Measurements from ENCODE around the gene CIDEB.

The CIDEB gene

GRCh38 chr14:24304019-24304387, 3.8 kb downstream of the CIDEB start:
- H3K4me3 ChIP-seq (ENCODE audit: low read depth, low read length) = no peak overlapping the region
- TF ChIP-seq, protein P1, sequence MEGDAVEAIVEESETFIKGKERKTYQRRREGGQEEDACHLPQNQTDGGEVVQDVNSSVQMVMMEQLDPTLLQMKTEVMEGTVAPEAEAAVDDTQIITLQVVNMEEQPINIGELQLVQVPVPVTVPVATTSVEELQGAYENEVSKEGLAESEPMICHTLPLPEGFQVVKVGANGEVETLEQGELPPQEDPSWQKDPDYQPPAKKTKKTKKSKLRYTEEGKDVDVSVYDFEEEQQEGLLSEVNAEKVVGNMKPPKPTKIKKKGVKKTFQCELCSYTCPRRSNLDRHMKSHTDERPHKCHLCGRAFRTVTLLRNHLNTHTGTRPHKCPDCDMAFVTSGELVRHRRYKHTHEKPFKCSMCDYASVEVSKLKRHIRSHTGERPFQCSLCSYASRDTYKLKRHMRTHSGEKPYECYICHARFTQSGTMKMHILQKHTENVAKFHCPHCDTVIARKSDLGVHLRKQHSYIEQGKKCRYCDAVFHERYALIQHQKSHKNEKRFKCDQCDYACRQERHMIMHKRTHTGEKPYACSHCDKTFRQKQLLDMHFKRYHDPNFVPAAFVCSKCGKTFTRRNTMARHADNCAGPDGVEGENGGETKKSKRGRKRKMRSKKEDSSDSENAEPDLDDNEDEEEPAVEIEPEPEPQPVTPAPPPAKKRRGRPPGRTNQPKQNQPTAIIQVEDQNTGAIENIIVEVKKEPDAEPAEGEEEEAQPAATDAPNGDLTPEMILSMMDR (IDR thresholded peaks at IDR 0.05; ENCODE audit: borderline replicate concordance, insufficient read depth, low read depth, low read length) = no peak

- H3K4me3 ChIP-seq (ENCODE audit: low read depth, low read length) = peak overlapping the region; percentile 50
- TF ChIP-seq, protein P1 (IDR thresholded peaks at IDR 0.05; ENCODE audit: borderline replicate concordance, insufficient read depth, low read depth, low read length) = no peak
Measured at GRCh38 chr14:24300326-24300980, 7.3 kb downstream of the CIDEB start.

DNA sequence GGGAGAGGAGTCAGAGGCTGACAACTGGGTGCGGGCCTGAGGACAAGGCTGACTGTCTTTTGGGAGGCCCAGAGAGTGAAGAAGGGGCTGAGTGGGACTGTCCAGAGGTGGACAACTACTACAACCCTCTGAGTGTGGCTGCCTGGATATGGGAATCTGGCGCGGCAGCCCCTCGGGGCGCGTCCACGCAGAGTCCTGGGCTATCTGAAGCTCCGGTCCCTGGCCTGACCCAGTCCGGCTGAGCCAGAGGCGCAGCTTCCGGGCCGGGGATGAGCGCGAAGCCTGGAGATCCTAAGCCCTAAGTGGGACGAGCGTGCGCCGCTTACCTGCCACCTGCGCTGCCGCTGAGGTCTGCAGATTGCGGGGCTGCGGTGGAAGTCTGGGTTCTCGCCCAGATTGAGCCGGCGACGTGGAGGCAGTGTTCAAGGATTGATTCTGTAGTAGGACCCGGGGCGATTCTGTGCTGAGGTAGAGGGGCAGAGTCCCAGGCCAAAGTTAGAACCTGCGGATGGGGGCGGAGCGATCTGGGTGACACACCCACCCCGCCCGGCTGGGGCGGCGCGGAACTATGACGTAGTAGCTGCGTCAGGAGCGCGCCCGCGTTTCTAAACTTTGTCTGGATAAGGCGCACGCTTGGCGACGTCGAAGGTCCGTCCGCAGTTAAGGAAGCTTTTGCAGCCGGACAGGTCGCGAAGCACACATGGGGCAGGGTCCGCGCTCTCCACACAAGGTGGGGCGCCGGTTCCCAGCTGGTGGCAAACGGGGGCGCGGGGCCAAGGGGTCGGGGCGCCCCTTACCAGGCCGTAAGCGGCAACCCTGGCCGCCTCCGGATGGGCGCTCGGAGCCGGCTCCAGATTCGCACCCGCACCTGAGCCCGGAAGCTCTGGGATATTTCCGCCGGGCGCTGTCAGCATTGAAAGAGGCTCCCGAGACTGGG, 8.3 kb downstream of the CIDEB start, which contains the start of the genes DHRS1 and NOP9:
Gene DHRS1 (minus strand): TSS at position 526 of the 937 bp plus-strand sequence. CDS start 674 bp downstream, outside the sequence.
Gene NOP9 (plus strand): TSS at position 596 of the 937 bp plus-strand sequence. CDS start 105 bp downstream, at position 701.
- TF ChIP-seq, protein P1 (IDR thresholded peaks at IDR 0.05; ENCODE audit: borderline replicate concordance, insufficient read depth, low read depth, low read length) = no peak
- H3K4me3 ChIP-seq (ENCODE audit: low read depth, low read length) = peak within 1 kb of the TSS; percentile 50

GRCh38 chr14:24298892-24299254, 8.9 kb downstream of the CIDEB start:
- H3K4me3 ChIP-seq (ENCODE audit: low read depth, low read length) = peak overlapping the region; percentile 50
- TF ChIP-seq, protein P1 (IDR thresholded peaks at IDR 0.05; ENCODE audit: borderline replicate concordance, insufficient read depth, low read depth, low read length) = no peak

GRCh38 chr14:24297190-24297964, 10.4 kb downstream of the CIDEB start:
- TF ChIP-seq, protein P1 (IDR thresholded peaks at IDR 0.05; ENCODE audit: borderline replicate concordance, insufficient read depth, low read depth, low read length) = no peak
- H3K4me3 ChIP-seq (ENCODE audit: low read depth, low read length) = no peak overlapping the region

- TF ChIP-seq, protein P1 (IDR thresholded peaks at IDR 0.05; ENCODE audit: borderline replicate concordance, insufficient read depth, low read depth, low read length) = peak; percentile 72; the same call in 1 of the 2 replicates
- H3K4me3 ChIP-seq (ENCODE audit: low read depth, low read length) = no peak overlapping the region
Measured at GRCh38 chr14:24296341-24297157, 11.2 kb downstream of the CIDEB start.

Measured in GM12875 (cell line).